Thoracic aorta (tissue), 2 donors: ENCODE measurements around the gene MPPED2. TPM values are rescaled to one million over a fixed set of nuclear protein-coding genes. Genes with fewer than 3 reads are reported as not detected.

ENCODE experiments used
- ATAC-seq: fragments of 150-250 bp; one replicate; pipeline ENCODE4 v1.8.0; 2017; ENCODE audit warnings: low read depth; ENCODE audit not compliant: insufficient number of reproducible peaks, low FRiP score
- DNase-seq: peaks from one replicate; pipeline ENCODE4 v3.0.0-alpha.2; 2020; ENCODE audit warnings: low spot score
- H3K27ac ChIP-seq, 2 donors: fragments of 200-600 bp; sonication (generic); 1 replicate in 1 of 2; 2 replicates in 1 of 2; pipeline ENCODE4 v1.5.1; 2016; ENCODE audit warnings: mild to moderate bottlenecking in 2 of 2, moderate library complexity in 2 of 2
- H3K27me3 ChIP-seq: fragments of 200-600 bp; sonication (generic); replicated peaks from 2 replicates; pipeline ENCODE4 v1.6.0; 2016; ENCODE audit warnings: mild to moderate bottlenecking; ENCODE audit not compliant: insufficient read depth
- H3K36me3 ChIP-seq: fragments of 200-600 bp; sonication (generic); one replicate; pipeline ENCODE4 v1.5.1; 2016
- H3K4me1 ChIP-seq, 2 donors: fragments of 200-600 bp; sonication (generic); 1 replicate in 1 of 2; 2 replicates in 1 of 2; pipeline versions ENCODE4 v1.5.1 to v1.6.0; 2016; ENCODE audit warnings: low read depth in 2 of 2, mild to moderate bottlenecking in 1 of 2; ENCODE audit not compliant: control insufficient read depth in 1 of 2
- H3K4me3 ChIP-seq: fragments of 200-600 bp; sonication (generic); 2 replicates; pipeline ENCODE4 v1.5.1; 2016; ENCODE audit warnings: mild to moderate bottlenecking
- H3K9me3 ChIP-seq: fragments of 200-600 bp; sonication (generic); 2 replicates; pipeline ENCODE4 v1.5.1; 2016
- CTCF ChIP-seq: fragments of 200-600 bp; sonication (generic); IDR thresholded peaks from one replicate; pipeline ENCODE4 v1.5.1; 2019; ENCODE audit warnings: antibody characterized with exemption
- total RNA-seq, 2 donors: library from RNA; depleted of rRNA; stranded (reverse); fragments of >200 nt; gene quantifications; one replicate each; pipeline versions ENCODE4 v1.1.0 to v1.2.3, GENCODE V29; 2016

The MPPED2 gene
- total RNA-seq, 2 donors from 2014 or later = 16.0 to 18.8 TPM

- H3K27ac ChIP-seq = peak overlapping the region; percentile 78 to 91
- TF ChIP-seq CTCF = no peak
- no peaks in the 10 kb centered on the region for H3K36me3 ChIP-seq
- ATAC-seq (peak; percentile 33), DNase-seq (no peak)
- peak overlapping the region; percentile 9 for H3K4me3 ChIP-seq
- peaks cover 35 to 60% of the 10 kb centered on the region in 2 donors for H3K4me1 ChIP-seq
- no peaks in the 10 kb centered on the region for H3K9me3 ChIP-seq
- no peaks in the 10 kb centered on the region for H3K27me3 ChIP-seq
Observed at GRCh38 chr11:30432178-30432577, 154.0 kb downstream of the MPPED2 start.

- TF ChIP-seq CTCF = no peak
- H3K27ac ChIP-seq = peak overlapping the region; percentile 78 to 91
- peaks cover 35 to 53% of the 10 kb centered on the region in 2 donors for H3K4me1 ChIP-seq
- no peaks in the 10 kb centered on the region for H3K27me3 ChIP-seq
- H3K36me3 ChIP-seq = no peaks in the 10 kb centered on the region
- peak overlapping the region; percentile 9 for H3K4me3 ChIP-seq
- ATAC-seq (no peak), DNase-seq (no peak)
- H3K9me3 ChIP-seq = no peaks in the 10 kb centered on the region
Observed at GRCh38 chr11:30431127-30431814, 154.9 kb downstream of the MPPED2 start.

DNA sequence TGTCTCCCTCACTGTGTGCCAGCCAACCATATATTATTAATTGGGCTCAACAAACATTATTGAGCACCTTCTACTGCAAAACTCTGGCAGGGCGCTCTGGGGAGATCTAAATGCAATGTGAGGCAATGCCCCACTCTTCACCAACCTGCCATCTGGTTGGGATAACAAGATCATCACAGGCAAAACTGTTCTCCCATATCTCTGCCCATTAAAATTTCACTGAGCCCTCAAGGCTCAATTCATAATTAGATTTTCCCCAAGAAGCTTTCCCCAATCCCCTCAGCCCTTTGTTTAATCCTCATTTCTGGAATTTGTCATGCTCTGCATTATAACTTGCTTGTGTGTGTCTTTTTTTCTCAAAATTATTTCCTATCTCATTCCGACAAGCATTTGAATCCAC is 156.6 kb downstream of the MPPED2 start:
- DNase-seq (no peak), ATAC-seq (no peak)
- TF ChIP-seq CTCF = no peak
- Histone ChIP-seq H3K9me3 (no peaks in the 10 kb centered on the region), H3K27me3 (no peaks in the 10 kb centered on the region), H3K27ac (no peak overlapping the region), H3K4me1 (peaks cover 18 to 36% of the 10 kb centered on the region in 2 donors), H3K36me3 (no peaks in the 10 kb centered on the region), H3K4me3 (no peak overlapping the region)

- TF ChIP-seq CTCF = no peak
- no peak overlapping the region for H3K27ac ChIP-seq
- no peak for DNase-seq
- H3K9me3 ChIP-seq = no peaks in the 10 kb centered on the region
- no peak for ATAC-seq
- peaks cover 0 to 8% of the 10 kb centered on the region in 2 donors for H3K4me1 ChIP-seq
- no peaks in the 10 kb centered on the region for H3K36me3 ChIP-seq
- H3K4me3 ChIP-seq = no peak overlapping the region
- no peaks in the 10 kb centered on the region for H3K27me3 ChIP-seq
Observed at GRCh38 chr11:30426781-30427180, 159.4 kb downstream of the MPPED2 start.

DNA sequence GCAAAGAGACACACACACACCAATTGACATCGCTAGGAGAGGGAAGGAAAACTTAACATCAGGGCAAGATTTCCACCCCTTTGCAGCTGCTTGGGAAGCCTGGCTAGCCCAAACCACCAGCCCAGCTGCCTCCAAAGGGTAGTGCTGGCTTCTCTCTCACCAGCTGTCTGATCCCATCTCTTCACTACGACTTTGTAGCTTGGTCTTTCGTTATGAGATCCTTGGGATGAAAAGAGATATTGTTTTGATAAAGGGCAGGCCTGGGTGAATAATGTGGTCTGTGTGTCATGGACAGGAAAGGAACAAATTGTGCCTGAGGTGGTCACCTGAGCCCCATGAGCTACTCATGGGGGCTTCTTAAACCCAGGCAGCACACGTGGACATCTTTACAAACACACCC is 161.3 kb downstream of the MPPED2 start:
- H3K4me1 ChIP-seq = no peaks in the 10 kb centered on the region
- TF ChIP-seq CTCF = no peak
- H3K27ac ChIP-seq = no peak overlapping the region
- no peak for DNase-seq
- H3K4me3 ChIP-seq = no peak overlapping the region
- no peaks in the 10 kb centered on the region for H3K27me3 ChIP-seq
- H3K9me3 ChIP-seq = no peaks in the 10 kb centered on the region
- ATAC-seq = no peak
- H3K36me3 ChIP-seq = no peaks in the 10 kb centered on the region
